IMR-90 (cell line): ENCODE measurements around the gene PDXDC1. TPM values are rescaled to one million over a fixed set of nuclear protein-coding genes. Genes with fewer than 3 reads are reported as not detected.

ENCODE experiments used
- ATAC-seq: fragments of 200-7000 bp; cut with Tn5 transposase; 2 replicates; pipeline ENCODE4 v1.9.1; 2020; ENCODE audit warnings: low read depth, mild to moderate bottlenecking, moderate library complexity
- BruUV-seq: library from RNA; stranded (reverse); fragments of 400-500 nt; replicated peaks from 2 replicates; lab custom pipeline; 2021; lab: Mats Ljungman, UMichigan
- CTCF ChIA-PET: fragments of 300-600 bp; formaldehyde crosslinking; extraction: SDS; loops from one replicate; lab custom pipeline; 2021; ENCODE audit warnings: antibody characterized with exemption; lab: Yijun Ruan, JAX
- POLR2A ChIA-PET: fragments of 300-600 bp; sonication (Branson Sonifier 250); formaldehyde crosslinking; loops from one replicate; lab custom pipeline; 2022; ENCODE audit warnings: antibody characterized with exemption; ENCODE audit not compliant: unreplicated experiment; lab: Charles Lee
- DNase-seq: peaks from one replicate; pipeline ENCODE4 v3.0.0; 2013
- H2AFZ ChIP-seq: replicated peaks from 2 replicates; pipeline ENCODE3; 2013; ENCODE audit warnings: low read length, mild to moderate bottlenecking; ENCODE audit not compliant: poor library complexity
- H2AK5ac ChIP-seq: 2 replicates; pipeline ENCODE4 v1.6.1; 2013; ENCODE audit warnings: low read depth, low read length, inconsistent platforms
- H2AK9ac ChIP-seq: replicated peaks from 2 replicates; pipeline ENCODE3; 2013; ENCODE audit warnings: mild to moderate bottlenecking, low read depth, low read length, moderate library complexity; ENCODE audit not compliant: poor library complexity
- H2BK120ac ChIP-seq: 2 replicates; pipeline ENCODE4 v1.6.1; 2013; ENCODE audit warnings: low read depth, low read length, inconsistent platforms
- H2BK15ac ChIP-seq: 3 replicates; pipeline ENCODE4 v1.6.1; 2013; ENCODE audit warnings: low read depth, low read length, inconsistent platforms
- H2BK20ac ChIP-seq: 2 replicates; pipeline ENCODE4 v1.6.1; 2013; ENCODE audit warnings: low read depth, mild to moderate bottlenecking, inconsistent platforms, low read length, moderate library complexity
- H2BK5ac ChIP-seq: 2 replicates; pipeline ENCODE4 v1.6.1; 2013; ENCODE audit warnings: mild to moderate bottlenecking, low read depth, low read length, inconsistent platforms; ENCODE audit not compliant: poor library complexity, severe bottlenecking
- H3K14ac ChIP-seq: replicated peaks from 2 replicates; pipeline ENCODE4 v1.6.1; 2013; ENCODE audit warnings: low read depth, low read length, inconsistent platforms
- H3K18ac ChIP-seq: 2 replicates; pipeline ENCODE4 v1.6.1; 2013; ENCODE audit warnings: low read depth, low read length, control low read depth
- H3K23ac ChIP-seq: 2 replicates; pipeline ENCODE4 v1.6.1; 2013; ENCODE audit warnings: low read depth, low read length, inconsistent platforms
- H3K27ac ChIP-seq: 2 replicates; pipeline ENCODE4 v1.5.1; 2013; ENCODE audit warnings: mild to moderate bottlenecking, control low read depth, low read length; ENCODE audit not compliant: insufficient read depth
- H3K27me3 ChIP-seq: 2 replicates; pipeline ENCODE4 v1.6.1; 2013; ENCODE audit warnings: low read length; ENCODE audit not compliant: control insufficient read depth, insufficient read depth
- H3K36me3 ChIP-seq: 2 replicates; pipeline ENCODE4 v1.6.1; 2013; ENCODE audit warnings: low read length, mixed read lengths; ENCODE audit not compliant: control insufficient read depth, insufficient read depth
- H3K4ac ChIP-seq: 2 replicates; pipeline ENCODE4 v1.6.1; 2013; ENCODE audit warnings: low read depth, low read length, inconsistent platforms
- H3K4me1 ChIP-seq: 2 replicates; pipeline ENCODE4 v1.6.1; 2013; ENCODE audit warnings: low read length, mixed read lengths; ENCODE audit not compliant: control insufficient read depth, insufficient read depth
- H3K4me2 ChIP-seq: 2 replicates; pipeline ENCODE4 v1.6.1; 2013; ENCODE audit warnings: low read depth, mild to moderate bottlenecking, control low read depth, low read length, moderate library complexity
- H3K4me3 ChIP-seq: 2 replicates; pipeline ENCODE4 v1.5.1; 2013; ENCODE audit warnings: low read depth, mild to moderate bottlenecking, control low read depth, low read length, moderate library complexity; ENCODE audit not compliant: insufficient read depth
- H3K56ac ChIP-seq: 2 replicates; pipeline ENCODE4 v1.6.1; 2013; ENCODE audit warnings: low read length, inconsistent platforms; ENCODE audit not compliant: insufficient read depth; ENCODE audit errors: extremely low read depth
- H3K79me1 ChIP-seq, 2 experiments: 2 replicates each; pipeline ENCODE4 v1.6.1; 2013; ENCODE audit warnings: low read length in 2 of 2, inconsistent platforms in 1 of 2, low read depth in 1 of 2
- H3K9ac ChIP-seq: 2 replicates; pipeline ENCODE4 v1.6.1; 2013; ENCODE audit warnings: low read depth, low read length, control low read depth
- H3K9me1 ChIP-seq: 2 replicates; pipeline ENCODE4 v1.6.1; 2013; ENCODE audit warnings: low read length, inconsistent platforms; ENCODE audit not compliant: insufficient read depth
- H3K9me3 ChIP-seq: 2 replicates; pipeline ENCODE4 v1.6.1; 2013; ENCODE audit warnings: low read length; ENCODE audit not compliant: control insufficient read depth, insufficient read depth
- H4K20me1 ChIP-seq: 2 replicates; pipeline ENCODE4 v1.6.1; 2013; ENCODE audit warnings: low read length, inconsistent platforms; ENCODE audit not compliant: insufficient read depth
- H4K5ac ChIP-seq: 2 replicates; pipeline ENCODE4 v1.6.1; 2013; ENCODE audit warnings: mild to moderate bottlenecking, low read depth, low read length, control low read depth
- H4K8ac ChIP-seq, 2 experiments: 2 replicates each; pipeline ENCODE4 v1.6.1; 2013; ENCODE audit warnings: low read depth in 2 of 2, low read length in 2 of 2, control low read depth in 1 of 2, inconsistent platforms in 1 of 2
- H4K91ac ChIP-seq: 2 replicates; pipeline ENCODE4 v1.6.1; 2013; ENCODE audit warnings: low read depth, low read length, inconsistent platforms; ENCODE audit not compliant: insufficient read depth
- CEBPB ChIP-seq: IDR thresholded peaks from 2 replicates; pipeline ENCODE4 v1.6.1; 2012; ENCODE audit warnings: low read depth, low read length, improper control_type of control experiment
- FOS ChIP-seq: fragments of 150-350 bp; IDR thresholded peaks from 2 replicates; pipeline ENCODE4 v1.6.1; 2016; ENCODE audit warnings: low read depth, low read length
- NFE2L2 ChIP-seq: fragments of 150-350 bp; IDR thresholded peaks from 2 replicates; pipeline ENCODE4 v1.6.1; 2016; ENCODE audit warnings: low read depth, mild to moderate bottlenecking, low read length
- WGBS, 2 experiments: methylation state at CpG; one replicate each; pipeline versions ENCODE4 v1.1.5 to v1.1.7; 2013; ENCODE audit warnings: missing lambda C conversion rate in 2 of 2; ENCODE audit not compliant: insufficient read length in 1 of 2; ENCODE audit errors: extremely low coverage in 2 of 2; 5-methylcytosine and 5-hydroxymethylcytosine counted together
- dilution Hi-C: fragments of 300-500 bp; cut with HindIII; formaldehyde crosslinking; loops from one replicate; pipeline ENCODE4 v1.14.3; 2018; ENCODE audit warnings: low sequenced_read_pairs; ENCODE audit not compliant: unreplicated experiment
- in situ Hi-C: fragments of 300-500 bp; cut with MboI; formaldehyde crosslinking; loops from 3 replicates; pipeline ENCODE4 v1.14.3; 2019; ENCODE audit warnings: low sequenced_read_pairs, inconsistent platforms, mixed read lengths
- intact Hi-C: fragments of 100-400 bp; cut with micrococcal nuclease; formaldehyde crosslinking; loops from 2 replicates; pipeline ENCODE4 v1.10.0; 2022
- polyA plus RNA-seq, 3 experiments: library from polyadenylated mRNA; depleted of rRNA; stranded (reverse); fragments of >200 nt; gene quantifications; 2 replicates each; pipeline ENCODE4 v1.2.3, GENCODE V29; 2012; ENCODE audit warnings: low replicate concordance in 1 of 3
- total RNA-seq: library from RNA; depleted of rRNA; stranded (reverse); fragments of >200 nt; gene quantifications from 2 replicates; pipeline ENCODE4 v1.2.3, GENCODE V29; 2012

Gene PDXDC1
- total and polyA plus RNA-seq, 2 of the 4 experiments (the other 2 are of a cell fraction): 68.7 to 117 TPM

GRCh38 chr16:15057681-15058417 is 83.0 kb downstream of the PDXDC1 start (continued):
- TF ChIP-seq NFE2L2: no peak

- ChIA-PET POLR2A (no interaction called here), CTCF (no interaction called here)
- no peaks in the 10 kb centered on the region for H3K9me3 ChIP-seq
- H3K4ac ChIP-seq: no peak overlapping the region
- peaks cover 4% of the 10 kb centered on the region; the same call in 1 of the 2 replicates for H3K4me1 ChIP-seq
- peaks cover 9 to 16% of the 10 kb centered on the region in 2 experiments; a peak in 3 of 4 replicates for H3K79me1 ChIP-seq
- H3K9me1 ChIP-seq: peaks cover 4% of the 10 kb centered on the region
- no peak overlapping the region for H3K23ac ChIP-seq
- H3K36me3 ChIP-seq: peaks cover 29% of the 10 kb centered on the region
- TF ChIP-seq CEBPB (no peak), FOS (no peak)
- DNase-seq: no peak
- no peak overlapping the region for H2AFZ ChIP-seq
- ATAC-seq: no peak
- H4K8ac ChIP-seq: no peak overlapping the region
- H2BK120ac ChIP-seq: no peak overlapping the region
- no peak overlapping the region for H2BK15ac ChIP-seq
- WGBS, 2 experiments: no CpG with 5 or more reads among the region's 3 CpGs
- H2AK9ac ChIP-seq: no peak overlapping the region
- no peak overlapping the region for H4K5ac ChIP-seq
- H3K27ac ChIP-seq: no peak overlapping the region
- no peak overlapping the region for H3K14ac ChIP-seq
- H3K9ac ChIP-seq: no peak overlapping the region
- no peak overlapping the region for H2BK20ac ChIP-seq
- no peak overlapping the region for H2BK5ac ChIP-seq
- H4K20me1 ChIP-seq: no peaks in the 10 kb centered on the region; the same call in 1 of the 2 replicates
- no peak overlapping the region for H4K91ac ChIP-seq
- intact Hi-C loops: no loop called here
- H3K56ac ChIP-seq: no peak overlapping the region
- H3K18ac ChIP-seq: no peak overlapping the region
- H3K27me3 ChIP-seq: no peaks in the 10 kb centered on the region
- dilution Hi-C loops: no loop called here
- no peak overlapping the region for H3K4me2 ChIP-seq
- BruUV-seq: no TSS peak
- no peak overlapping the region for H3K4me3 ChIP-seq
- in situ Hi-C loops: no loop called here
- no peak overlapping the region for H2AK5ac ChIP-seq
Measured at GRCh38 chr16:15059324-15059723, 84.5 kb downstream of the PDXDC1 start.
